ENCODE results near the gene DNER. TPM values are rescaled to one million over a fixed set of nuclear protein-coding genes. Genes with fewer than 3 reads are reported as not detected.

DNER gene
- total and polyA plus RNA-seq, 2 of the 4 experiments (the other 2 are of a cell fraction), result under 0.01 to 0.14 TPM

DNA sequence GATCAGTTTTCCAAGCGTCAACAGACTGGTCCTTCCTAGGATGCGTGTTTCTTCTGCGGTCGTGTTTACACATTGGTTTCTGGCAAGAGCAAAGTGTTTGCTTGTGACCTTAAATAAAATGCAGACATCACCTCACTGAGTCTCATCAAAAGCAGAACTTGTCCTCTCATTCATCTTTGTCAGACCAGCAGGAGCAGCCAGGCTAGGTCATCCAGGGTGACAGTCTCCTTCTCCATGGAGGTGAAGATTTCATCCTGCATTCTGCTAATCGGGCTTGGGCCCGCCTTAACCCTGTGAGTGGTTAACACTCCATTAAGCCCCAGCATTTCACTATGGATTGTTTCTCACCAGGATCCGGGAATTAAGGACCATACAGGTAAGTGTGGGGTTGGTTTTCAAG, 379.0 kb downstream of the DNER start:
- BruUV-seq (replicated peaks), result no TSS peak
- H3K36me3 ChIP-seq (ENCODE audit: control insufficient read depth, insufficient read depth, low read length), result no peaks in the 10 kb centered on the region
- H2BK15ac ChIP-seq (ENCODE audit: low read depth, low read length), result no peak overlapping the region
- no peak for TF ChIP-seq CHD1 (IDR thresholded peaks at IDR 0.05; ENCODE audit: low read depth, low read length)
- no peak for TF ChIP-seq RCOR1 (IDR thresholded peaks at IDR 0.05; ENCODE audit: insufficient replicate concordance, low read length)
- TF ChIP-seq POLR2A (IDR thresholded peaks at IDR 0.05; ENCODE audit: low read depth, low read length), result no peak
- TF ChIP-seq NFE2L2 (IDR thresholded peaks at IDR 0.05; ENCODE audit: low read depth, low read length), result no peak
- TF ChIP-seq, protein P1, sequence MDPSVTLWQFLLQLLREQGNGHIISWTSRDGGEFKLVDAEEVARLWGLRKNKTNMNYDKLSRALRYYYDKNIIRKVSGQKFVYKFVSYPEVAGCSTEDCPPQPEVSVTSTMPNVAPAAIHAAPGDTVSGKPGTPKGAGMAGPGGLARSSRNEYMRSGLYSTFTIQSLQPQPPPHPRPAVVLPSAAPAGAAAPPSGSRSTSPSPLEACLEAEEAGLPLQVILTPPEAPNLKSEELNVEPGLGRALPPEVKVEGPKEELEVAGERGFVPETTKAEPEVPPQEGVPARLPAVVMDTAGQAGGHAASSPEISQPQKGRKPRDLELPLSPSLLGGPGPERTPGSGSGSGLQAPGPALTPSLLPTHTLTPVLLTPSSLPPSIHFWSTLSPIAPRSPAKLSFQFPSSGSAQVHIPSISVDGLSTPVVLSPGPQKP (IDR thresholded peaks at IDR 0.05; ENCODE audit: borderline replicate concordance, low read depth, low read length), result no peak
- TF ChIP-seq RFX5 (IDR thresholded peaks at IDR 0.05; ENCODE audit: low read depth, low read length), result no peak
- H3K27ac ChIP-seq (ENCODE audit: insufficient read depth, low read length), result no peak overlapping the region
- H4K20me1 ChIP-seq (ENCODE audit: insufficient read depth, low read length), result no peaks in the 10 kb centered on the region
- no peak overlapping the region for H3K56ac ChIP-seq (ENCODE audit: extremely low read depth, insufficient read depth, low read length)
- H3K9me1 ChIP-seq (ENCODE audit: insufficient read depth, low read length), result no peaks in the 10 kb centered on the region
- H2AK5ac ChIP-seq (ENCODE audit: low read depth, low read length), result no peak overlapping the region
- H2BK20ac ChIP-seq (ENCODE audit: low read depth, low read length), result no peak overlapping the region
- in situ Hi-C loops (cut with MboI; ENCODE audit: low sequenced_read_pairs), result no loop called here
- H3K4ac ChIP-seq (ENCODE audit: low read depth, low read length), result no peak overlapping the region
- H2AK9ac ChIP-seq (replicated peaks; ENCODE audit: low read depth, low read length, poor library complexity), result no peak overlapping the region
- no peak for DNase-seq
- no peak for ATAC-seq (ENCODE audit: low read depth)
- no peaks in the 10 kb centered on the region for H3K4me1 ChIP-seq (ENCODE audit: control insufficient read depth, insufficient read depth, low read length)
- intact Hi-C loops (cut with micrococcal nuclease), result no loop called here
- no peak overlapping the region for H3K9ac ChIP-seq (ENCODE audit: low read depth, low read length)
- WGBS, 2 experiments (ENCODE audit: extremely low coverage in 2 of 2, insufficient read length in 1 of 2), result no CpG with 5 or more reads among the region's 7 CpGs
- H3K4me2 ChIP-seq (ENCODE audit: low read depth, low read length), result no peak overlapping the region
- H3K27me3 ChIP-seq (ENCODE audit: control insufficient read depth, insufficient read depth, low read length), result no peaks in the 10 kb centered on the region
- no peak overlapping the region for H2AFZ ChIP-seq (replicated peaks; ENCODE audit: low read length, poor library complexity)
- no peak overlapping the region for H2BK120ac ChIP-seq (ENCODE audit: low read depth, low read length)
- no peak overlapping the region for H3K18ac ChIP-seq (ENCODE audit: low read depth, low read length)
- H3K4me3 ChIP-seq (ENCODE audit: insufficient read depth, low read depth, low read length), result no peak overlapping the region
- H4K8ac ChIP-seq (ENCODE audit: low read depth in 2 of 2, low read length in 2 of 2), result no peak overlapping the region
- no peaks in the 10 kb centered on the region for H3K79me1 ChIP-seq (ENCODE audit: low read depth in 1 of 2, low read length in 2 of 2)
- H3K9me3 ChIP-seq (ENCODE audit: control insufficient read depth, insufficient read depth, low read length), result peaks cover 7% of the 10 kb centered on the region; the same call in 1 of the 2 replicates
- no peak overlapping the region for H4K91ac ChIP-seq (ENCODE audit: insufficient read depth, low read depth, low read length)
- no peak overlapping the region for H3K23ac ChIP-seq (ENCODE audit: low read depth, low read length)
- no peak overlapping the region for H3K14ac ChIP-seq (replicated peaks; ENCODE audit: low read depth, low read length)
- no peak overlapping the region for H4K5ac ChIP-seq (ENCODE audit: low read depth, low read length)
- ChIA-PET CTCF (no interaction called here), POLR2A (ENCODE audit: unreplicated experiment) (no interaction called here)
- no peak overlapping the region for H2BK5ac ChIP-seq (ENCODE audit: low read depth, low read length, poor library complexity, severe bottlenecking)
- dilution Hi-C loops (cut with HindIII; ENCODE audit: low sequenced_read_pairs, unreplicated experiment), result no loop called here

Data from IMR-90 (cell line).